Measurements from ENCODE around the gene IL17RC.
"Not testable (repeated sequence)": the region's sequence is repeated elsewhere in the genome, so short reads cannot be mapped to it uniquely, and the experiment has no call there.

IL17RC gene, protein sequence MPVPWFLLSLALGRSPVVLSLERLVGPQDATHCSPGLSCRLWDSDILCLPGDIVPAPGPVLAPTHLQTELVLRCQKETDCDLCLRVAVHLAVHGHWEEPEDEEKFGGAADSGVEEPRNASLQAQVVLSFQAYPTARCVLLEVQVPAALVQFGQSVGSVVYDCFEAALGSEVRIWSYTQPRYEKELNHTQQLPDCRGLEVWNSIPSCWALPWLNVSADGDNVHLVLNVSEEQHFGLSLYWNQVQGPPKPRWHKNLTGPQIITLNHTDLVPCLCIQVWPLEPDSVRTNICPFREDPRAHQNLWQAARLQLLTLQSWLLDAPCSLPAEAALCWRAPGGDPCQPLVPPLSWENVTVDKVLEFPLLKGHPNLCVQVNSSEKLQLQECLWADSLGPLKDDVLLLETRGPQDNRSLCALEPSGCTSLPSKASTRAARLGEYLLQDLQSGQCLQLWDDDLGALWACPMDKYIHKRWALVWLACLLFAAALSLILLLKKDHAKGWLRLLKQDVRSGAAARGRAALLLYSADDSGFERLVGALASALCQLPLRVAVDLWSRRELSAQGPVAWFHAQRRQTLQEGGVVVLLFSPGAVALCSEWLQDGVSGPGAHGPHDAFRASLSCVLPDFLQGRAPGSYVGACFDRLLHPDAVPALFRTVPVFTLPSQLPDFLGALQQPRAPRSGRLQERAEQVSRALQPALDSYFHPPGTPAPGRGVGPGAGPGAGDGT

DNA sequence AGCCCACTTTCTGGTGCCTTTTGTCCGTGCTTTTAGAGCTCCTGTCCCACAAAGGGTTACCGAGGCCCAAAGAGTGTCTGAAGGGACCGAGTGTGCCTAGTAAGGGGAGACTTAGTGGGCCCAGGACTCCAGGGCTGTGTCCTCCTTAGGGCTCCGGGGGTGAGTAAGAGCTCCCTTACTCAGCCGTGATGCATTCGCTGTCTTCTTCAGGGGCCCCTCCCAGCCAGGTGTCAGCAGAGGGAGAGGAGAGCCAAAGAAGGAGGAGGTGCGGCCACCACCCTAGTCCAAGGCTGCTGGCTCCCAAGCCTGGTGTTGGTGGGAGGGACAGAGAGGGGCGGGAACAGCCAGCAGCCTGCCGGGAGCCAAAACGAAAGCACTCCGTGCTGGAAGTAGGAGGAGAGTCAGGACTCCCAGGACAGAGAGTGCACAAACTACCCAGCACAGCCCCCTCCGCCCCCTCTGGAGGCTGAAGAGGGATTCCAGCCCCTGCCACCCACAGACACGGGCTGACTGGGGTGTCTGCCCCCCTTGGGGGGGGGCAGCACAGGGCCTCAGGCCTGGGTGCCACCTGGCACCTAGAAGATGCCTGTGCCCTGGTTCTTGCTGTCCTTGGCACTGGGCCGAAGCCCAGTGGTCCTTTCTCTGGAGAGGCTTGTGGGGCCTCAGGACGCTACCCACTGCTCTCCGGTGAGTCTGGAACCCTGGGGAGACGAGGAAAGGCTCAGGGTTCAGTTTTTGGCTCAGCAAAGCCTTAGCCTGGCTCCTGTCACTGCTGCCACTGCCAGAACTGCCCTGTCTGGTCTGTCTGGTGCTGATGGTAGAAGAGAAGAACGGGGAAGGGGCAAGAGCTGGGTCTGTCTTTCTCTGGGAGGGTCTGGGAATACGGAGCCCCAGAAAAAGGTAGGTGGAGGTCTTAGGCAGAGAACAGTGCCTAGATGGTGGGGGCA, at the start of gene IL17RC:
IL17RC (plus strand) TSS at position 365 of the 947 bp plus-strand sequence; CDS start at position 583, 218 bp downstream.
- FAIRE-seq: peak; percentile 66

DNA sequence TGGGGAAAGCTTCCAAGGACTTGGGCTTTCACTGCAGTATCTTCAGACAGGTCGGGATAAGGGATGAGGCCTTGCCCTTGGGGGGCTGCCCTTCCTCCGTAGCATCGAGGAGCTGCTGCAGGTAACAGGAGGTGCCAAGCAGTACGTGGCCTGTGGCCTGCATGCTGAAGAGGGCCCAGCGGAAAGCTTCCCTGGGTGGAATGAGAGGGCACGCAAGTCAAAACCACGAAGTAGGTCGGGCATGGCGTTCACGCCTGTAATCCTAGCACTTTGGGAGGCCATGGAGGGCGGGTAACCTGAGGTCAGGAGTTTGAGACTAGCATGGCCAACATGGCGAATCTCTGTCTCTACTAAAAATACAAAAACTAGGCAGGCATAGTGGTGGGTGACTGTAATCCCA, 49.8 kb upstream of the IL17RC start:
- no peak for FAIRE-seq

DNA sequence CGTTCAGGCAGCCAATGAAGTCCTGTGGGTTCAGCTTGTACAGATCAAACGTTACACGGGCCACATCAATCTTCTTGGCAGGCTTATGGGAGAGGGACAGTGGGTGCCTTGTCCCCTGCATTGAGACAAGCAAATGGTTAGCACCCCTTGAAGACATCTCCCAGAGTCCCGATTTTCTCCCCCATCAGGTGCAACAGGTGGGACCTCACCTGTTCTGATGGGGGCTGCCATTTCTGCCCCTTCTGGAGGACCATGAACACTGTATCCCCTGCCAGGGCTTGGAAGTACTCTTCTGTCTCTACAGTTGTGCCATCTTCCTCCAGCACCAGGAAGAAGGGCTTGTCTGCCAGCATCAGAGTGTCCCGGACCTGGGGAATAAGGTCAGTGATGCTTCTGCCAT, 46.9 kb upstream of the IL17RC start:
- no peak for FAIRE-seq

DNA sequence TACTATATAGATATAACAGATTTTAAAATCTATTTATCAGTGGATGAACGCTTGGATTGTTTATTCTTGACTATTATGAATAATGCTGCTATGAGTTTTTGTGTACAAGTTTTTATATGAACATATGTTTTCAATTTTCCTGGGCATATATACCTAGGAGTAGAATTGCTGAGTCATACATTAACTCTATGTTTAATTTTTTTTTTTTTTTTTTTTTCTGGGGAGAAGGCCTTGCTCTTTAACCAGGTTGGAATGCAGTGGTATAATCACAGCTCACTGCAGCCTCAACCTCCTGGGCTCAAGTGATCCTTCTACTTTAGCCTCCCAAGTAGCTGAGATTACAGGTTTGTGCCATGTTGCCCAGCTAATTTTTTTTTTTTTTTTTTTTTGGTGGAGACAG, 45.9 kb upstream of the IL17RC start:
- no peak for FAIRE-seq

DNA sequence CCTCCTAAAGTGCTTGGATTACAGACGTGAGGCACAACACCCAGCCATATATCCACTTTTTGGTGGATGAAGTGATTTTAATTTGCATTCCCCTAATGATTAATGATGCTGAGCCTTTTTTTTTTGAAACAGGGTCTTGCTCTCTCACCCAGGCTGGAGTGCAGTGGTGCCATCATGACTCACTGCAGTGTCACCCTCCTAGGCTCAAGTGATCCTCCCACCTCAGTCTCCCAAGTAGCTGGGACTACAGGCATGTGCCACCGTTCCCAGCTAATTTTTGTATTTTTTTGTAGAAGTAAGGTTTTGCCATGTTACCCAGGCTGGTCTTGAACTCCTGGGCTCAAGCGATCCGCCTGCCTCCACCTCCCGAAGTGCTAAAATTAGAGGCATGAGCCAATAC, 44.8 kb upstream of the IL17RC start:
- not testable (repeated sequence) for FAIRE-seq

DNA sequence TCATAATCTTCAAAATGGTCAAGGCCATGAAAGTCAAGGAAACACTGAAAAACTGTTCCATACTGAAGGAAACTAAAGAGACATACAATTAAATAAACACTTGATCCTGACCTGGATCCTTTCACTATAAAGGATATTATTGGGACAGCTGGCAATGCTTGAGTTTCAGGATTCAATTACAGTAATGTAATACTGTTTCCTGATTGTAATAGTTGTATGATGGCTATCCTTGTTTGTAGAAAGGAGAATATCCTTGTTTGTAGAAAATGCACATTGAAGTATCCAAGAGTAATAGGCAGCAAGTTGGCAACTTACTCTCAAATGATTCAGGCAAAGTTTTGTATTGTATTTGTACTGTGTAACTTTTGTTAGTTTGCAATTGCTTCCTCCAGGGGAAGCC, 41.5 kb upstream of the IL17RC start:
- no peak for FAIRE-seq

DNA sequence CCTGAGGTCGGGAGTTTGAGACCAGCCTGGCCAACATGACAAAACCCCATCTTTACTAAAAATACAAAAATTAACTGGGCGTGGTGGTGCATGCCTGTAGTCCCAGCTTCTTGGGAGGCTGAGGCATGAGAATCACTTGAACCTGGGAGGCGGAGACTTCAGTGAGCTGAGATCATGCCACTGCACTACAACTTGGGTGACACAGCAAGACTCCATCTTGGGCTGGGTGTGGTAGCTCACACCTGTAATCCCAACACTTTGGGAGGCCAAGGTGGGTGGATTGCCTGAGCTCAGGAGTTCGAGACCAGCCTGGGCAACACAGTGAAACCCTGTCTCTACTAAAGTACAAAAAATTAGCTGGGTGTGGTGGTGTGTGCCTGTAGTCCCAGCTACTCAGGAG, 40.6 kb upstream of the IL17RC start:
- not testable (repeated sequence) for FAIRE-seq

DNA sequence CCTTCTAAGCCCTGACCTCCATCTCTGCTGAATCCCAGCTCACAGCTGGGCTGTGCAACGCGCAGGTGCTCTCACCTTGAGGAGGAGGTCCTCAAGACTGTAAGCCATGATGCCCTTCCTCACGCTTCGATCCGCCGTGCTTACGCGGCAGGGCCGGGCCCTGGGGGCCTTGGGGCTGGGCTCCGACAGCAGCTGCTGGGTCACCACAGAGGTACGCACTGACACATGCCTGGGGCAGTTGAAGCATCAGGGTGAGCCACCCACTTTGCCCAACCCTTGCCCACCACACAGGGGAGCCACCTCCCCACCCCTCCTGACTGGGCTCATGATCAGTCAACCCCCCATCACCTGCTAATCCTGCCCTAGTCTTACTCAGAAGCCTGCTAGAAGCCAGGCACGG, 39.9 kb upstream of the IL17RC start:
- FAIRE-seq: no peak

DNA sequence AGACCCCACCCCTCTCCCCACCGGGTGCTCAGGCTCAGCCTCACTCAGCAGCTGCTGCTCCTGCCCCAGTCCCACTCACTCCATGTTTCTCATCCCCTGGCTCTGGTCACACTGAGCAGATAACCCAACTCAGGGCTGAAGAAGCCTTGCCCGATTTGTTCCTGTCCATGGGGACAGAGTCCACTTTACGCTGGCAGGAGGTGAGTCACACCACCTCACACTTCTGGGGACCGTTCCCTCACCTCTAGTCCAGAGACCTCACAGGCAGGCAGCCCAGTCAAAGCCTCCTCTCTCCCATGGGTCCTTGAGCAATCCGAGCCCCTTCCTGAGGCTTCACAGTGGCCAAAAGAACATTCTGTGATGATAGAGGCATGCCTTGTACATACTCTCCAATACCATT, 38.2 kb upstream of the IL17RC start:
- FAIRE-seq: no peak

DNA sequence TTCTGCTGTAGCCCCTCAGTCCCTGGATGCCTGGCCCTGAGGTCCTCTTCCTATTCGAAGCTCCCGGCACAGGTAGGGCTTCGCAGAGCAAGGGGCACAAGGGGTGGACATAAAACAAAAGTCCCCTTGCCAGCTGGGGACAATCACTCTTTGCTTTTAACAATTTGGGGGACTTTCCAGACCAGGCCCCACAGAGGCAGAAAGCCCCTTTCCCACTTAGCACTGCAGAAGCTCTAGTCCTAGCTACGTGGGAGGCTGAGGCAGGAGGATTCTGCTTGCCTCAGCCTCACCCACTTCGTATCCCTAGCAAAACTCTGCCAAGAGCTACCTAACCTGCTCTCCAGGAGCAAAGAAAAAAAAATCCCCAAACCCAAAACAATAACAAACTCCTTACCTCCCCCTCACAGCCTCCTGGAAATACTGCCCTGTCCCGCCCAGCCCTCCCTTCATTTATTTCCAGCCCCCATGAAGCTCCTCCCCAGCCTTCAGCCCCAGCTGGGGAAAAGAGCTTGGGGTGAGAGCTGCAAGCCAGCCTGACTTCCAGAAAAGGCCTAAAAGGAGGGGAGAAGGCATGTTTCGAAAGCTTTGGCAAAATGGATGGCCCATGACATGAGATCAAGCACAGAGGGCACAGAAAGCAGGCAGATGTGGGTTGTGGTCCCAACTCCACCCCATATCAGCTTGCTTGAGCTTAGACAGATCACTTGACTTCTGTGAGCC, 36.9 kb upstream of the IL17RC start, which contains the start of gene CIDEC:
CIDEC (minus strand) TSS at position 424 of the 720 bp plus-strand sequence. CDS start 1,767 bp downstream, outside the sequence.
- no peak for FAIRE-seq

DNA sequence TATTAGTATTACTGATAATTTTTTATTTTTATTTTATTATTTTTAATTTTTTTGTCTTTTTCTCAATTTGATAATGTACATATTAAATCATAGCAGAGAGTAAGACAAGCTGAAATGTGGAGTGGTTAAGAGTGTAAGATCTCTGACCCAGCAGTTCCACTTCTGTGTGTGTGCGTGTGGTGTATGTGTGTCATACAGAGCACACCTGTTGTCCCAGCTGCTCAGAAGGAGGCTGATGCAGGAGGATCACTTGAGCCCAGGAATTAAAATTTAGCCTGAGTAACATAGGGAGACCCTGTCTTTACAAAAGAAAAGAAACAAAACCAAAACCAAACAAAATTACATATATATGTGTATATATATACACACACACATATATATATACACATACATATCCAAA, 35.5 kb upstream of the IL17RC start:
- FAIRE-seq: no peak

DNA sequence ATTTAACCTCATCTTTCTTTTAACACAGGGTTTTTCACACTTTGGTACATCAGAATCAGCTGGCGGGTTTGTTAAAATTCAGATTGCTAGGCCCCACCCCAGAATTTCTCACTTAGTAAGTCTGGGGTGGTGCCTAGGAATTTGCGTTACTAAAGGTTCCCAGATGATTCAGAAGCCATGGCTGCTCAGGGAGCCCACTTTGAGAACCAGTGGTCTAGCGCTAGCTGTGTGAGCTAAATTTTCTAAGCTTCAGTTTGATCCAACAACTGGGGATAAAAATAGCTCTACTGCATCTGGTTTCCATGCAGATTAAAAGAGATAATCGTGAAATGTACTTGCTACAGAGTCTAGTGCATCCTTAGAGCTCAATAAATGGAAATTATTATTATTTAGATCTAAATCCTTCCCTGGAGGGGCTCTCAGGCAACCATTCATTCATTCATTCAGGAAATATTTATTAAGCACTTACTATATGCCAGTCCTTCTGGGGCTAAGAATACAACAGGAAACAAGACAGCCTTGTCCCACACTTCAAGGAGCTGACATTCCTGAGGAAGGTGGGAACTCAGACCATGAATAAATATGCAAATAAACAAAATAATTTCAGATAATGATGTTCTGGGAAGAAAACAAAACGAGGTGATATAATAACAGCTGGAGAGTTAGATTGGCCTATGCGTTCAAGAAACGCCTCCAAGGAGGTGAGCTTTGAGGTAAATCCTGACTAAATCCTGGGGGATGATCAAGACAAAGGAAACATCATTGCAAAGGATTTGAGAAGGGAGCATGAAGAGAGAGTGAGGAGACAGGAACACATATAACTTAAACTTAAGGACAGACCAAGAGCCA, 33.0 kb upstream of the IL17RC start:
- FAIRE-seq: no peak

DNA sequence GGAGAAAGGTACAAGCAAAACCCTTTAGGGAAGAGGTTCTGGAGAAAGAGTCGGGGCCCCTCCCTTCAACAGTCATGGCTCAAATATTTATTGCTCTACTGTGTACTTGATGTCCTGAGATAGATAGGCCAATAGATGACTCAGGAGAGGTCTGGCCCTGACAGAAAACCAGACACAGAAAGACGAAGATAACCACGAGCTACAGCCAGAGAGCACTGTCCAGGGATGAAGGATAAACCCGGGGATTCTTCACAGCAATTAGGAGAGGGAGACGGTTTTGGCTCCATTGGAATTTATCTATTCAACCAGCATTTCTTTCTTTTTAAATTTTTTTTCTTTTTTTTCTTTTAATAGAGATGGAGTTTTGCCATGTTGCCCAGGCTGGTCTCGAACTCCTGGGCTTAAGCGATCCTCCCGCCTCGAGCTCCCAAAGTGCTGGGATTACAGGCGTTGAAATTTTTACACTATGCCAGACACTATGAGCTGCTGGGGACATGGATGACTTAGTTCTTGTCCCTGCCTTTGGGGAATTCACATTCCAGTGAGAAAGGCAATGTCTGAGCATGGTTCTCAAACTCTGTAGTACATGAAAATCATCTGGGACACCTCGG, 32.2 kb upstream of the IL17RC start:
- no peak for FAIRE-seq

DNA sequence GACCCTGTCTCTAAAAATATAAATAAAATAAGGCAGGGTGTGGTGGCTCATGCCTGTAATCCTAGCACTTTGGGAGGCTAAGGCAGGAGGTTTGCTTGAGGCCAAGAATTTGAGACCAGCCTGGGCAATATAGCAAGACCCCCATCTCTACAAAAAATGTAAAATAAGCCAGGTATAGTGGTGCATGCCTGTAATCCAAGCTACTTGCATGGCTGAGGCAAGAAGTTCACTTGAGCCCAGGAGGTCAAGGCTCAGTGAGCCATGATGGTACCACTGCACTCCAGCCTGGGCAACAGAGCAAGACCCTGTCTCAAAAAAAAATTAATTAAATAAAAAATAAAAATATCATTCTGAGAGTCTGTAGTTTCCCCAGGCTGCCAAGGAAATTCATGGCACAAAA, 30.6 kb upstream of the IL17RC start:
- FAIRE-seq: no peak

DNA sequence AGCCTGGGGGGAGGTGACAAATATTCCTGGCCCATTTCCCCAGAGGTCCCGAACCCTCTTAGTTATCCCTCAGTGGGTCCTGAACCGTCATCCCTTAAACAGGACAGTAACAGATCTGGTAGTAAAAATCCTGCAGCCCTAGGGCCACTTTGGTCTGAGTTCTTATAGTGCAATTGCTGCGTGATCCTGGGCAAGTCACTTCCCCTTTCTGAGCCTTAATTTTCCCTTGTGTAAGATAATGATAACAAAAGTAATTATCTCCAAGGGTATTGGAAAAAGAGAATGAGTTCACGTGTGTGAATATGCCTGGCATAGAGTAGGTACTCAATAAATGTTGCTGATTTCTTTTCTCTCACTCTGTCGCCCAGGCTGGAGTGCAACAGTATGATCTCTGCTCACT, 29.4 kb upstream of the IL17RC start:
- no peak for FAIRE-seq

DNA sequence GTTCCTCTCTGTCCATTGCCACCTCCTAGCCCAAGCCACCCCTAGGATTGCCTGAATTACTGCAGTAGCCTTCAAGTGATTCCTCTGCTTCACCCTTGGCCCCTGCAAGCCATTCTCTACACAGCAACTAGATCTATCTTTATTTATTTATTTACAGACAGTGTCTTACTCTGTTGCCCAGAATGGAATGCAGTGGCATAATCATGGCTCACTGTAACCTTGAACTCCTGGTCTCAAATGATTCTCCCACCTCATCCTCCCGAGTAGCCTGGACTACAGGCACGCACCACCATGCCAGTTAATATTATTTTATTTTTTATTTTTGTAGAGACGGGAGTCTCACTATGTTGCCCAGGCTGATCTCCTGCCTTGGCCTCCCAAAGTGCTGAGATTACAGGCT, 28.4 kb upstream of the IL17RC start:
- FAIRE-seq: no peak

DNA sequence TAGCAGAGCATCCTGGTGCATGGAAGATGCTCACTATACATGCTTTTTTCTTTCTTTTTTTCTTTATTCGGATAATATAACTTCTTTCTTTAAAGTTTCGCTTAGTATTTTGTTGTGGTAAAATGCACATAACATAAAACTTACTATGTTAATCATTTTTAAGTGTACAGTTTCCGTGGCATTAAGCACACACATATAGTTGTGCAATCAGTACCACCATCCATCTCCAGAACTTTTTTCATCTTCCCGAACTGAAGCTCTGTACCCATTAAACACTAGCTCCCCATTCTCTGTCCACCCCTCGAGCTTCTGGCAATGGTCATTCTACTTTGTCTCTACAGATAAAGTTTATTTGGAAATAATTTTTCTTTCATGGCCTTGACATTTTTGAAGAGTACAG, 27.5 kb upstream of the IL17RC start:
- no peak for FAIRE-seq

DNA sequence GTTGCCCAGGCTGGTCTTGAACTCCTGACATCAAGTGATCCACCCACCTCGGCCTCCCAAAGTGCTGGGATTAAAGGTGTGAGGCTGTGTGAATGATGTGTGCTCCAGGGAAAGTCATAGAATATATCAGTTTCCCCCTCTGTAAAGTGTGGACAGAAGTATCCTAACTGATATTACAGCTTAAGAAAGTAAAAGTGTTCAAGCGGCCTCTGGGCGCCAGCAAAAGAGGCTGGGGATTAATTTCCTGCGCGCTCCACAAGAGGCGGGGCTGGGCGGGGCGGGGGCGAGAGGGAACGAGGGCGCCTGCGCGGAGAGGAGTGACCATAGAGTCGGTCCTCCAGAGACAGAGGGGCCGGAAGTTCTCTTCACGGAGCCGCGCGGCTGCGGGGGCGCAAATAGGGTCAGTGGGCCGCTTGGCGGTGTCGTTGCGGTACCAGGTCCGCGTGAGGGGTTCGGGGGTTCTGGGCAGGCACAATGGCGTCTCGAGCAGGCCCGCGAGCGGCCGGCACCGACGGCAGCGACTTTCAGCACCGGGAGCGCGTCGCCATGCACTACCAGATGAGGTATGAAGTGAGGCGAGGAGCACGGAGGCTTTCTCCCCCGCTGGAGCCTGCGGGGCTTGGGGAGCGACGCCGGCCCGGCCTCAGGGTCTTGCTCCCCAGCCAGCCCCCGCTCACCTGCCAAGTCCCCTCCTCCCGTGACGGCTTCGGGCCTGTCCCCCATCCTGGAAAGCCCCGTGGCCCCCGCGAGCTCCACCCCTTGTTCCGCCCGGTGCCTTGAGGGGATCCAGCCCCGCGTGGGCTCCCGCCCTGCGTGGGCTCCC, 26.4 kb upstream of the IL17RC start, which contains the start of gene JAGN1:
JAGN1 (plus strand) TSS at position 362 of the 823 bp plus-strand sequence; CDS start at position 475, 113 bp downstream.
- FAIRE-seq: no peak

DNA sequence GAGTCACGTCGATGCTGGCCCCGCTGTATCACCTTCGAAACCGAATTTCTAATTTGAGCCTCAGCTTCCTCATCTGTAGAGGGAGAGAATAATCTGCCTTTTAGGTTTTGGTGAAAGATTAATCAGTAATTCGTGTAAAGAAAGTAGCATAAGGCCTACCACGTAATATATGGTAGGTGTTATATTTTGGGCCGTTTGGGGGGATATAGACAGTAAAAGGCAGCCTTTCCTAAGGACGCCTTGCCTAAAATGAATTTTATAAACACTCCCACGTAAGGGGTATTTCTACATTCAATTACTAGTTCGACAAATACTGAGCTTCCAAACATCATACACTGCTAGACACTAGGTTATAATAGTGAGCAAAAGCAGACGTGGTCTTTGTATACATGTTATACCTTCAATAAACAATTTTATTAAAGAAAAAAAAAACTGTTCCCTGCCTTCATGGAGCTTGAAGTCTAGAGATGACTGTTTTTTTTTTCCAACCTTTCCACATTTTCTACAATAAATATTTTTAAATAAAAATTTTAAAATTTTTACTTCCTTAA, 25.8 kb upstream of the IL17RC start:
- FAIRE-seq: no peak

DNA sequence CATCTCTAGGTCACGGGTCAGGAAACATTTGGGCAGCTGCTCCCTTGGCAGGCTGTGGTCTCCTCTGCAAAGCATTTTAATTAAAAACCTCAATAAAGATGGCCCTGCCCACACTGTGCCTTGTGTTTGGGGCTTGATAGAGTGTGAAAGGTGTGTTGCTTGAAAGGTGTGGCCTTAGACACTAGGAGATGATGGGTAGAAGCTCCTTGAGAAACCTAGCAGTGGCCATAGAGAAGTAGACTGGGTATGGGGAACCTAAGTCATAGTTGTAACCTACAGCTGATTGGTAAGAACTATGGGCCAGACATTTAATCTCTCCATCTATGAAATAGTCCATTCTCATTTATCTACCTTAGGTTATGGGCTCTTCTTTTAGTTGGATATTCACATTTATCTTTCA, 23.2 kb upstream of the IL17RC start:
- FAIRE-seq: no peak
